Myocyte (in vitro differentiated cells): ENCODE measurements around the gene PTPN12. TPM values are rescaled to one million over a fixed set of nuclear protein-coding genes. Genes with fewer than 3 reads are reported as not detected.
A peak's percentile ranks its signal among the peaks of the same experiment; 100 is the strongest.

Source experiments
- DNase-seq: peaks from one replicate; pipeline ENCODE4 v3.0.0-alpha.2; 2012; ENCODE audit warnings: low read depth
- total RNA-seq: library from RNA; depleted of rRNA; stranded (reverse); fragments of >200 nt; gene quantifications from 2 replicates; pipeline ENCODE4 v1.2.3, GENCODE V29; 2014

Gene PTPN12
- total RNA-seq, 1 donor from 2014 or later = 48.9 TPM

DNA sequence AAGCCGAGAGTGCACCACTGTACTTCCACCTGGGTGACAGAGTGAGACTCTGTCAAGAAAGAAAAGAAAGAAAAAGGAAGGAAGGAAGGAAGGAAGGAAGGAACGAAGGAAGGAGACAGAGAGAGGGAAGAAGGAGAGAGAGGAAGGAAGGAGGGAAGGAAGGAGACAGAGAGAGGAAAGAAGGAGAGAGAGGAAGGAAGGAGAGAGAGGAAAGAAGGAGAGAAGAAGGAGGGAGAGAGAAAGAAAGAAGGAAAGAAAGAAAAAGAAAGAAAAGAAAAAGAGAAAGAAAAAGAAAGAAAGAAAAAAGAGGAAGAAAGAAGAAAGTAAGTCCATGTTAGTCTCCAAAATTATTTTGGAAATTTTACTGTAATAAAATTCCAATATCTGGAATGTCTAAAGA is 125.8 kb downstream of the PTPN12 start:
- no peak for DNase-seq

- peak; percentile 11 for DNase-seq
Measured at GRCh38 chr7:77664715-77665114, 127.6 kb downstream of the PTPN12 start.

GRCh38 chr7:77665161-77665560 is 128.1 kb downstream of the PTPN12 start:
- peak; percentile 73 for DNase-seq

- peak; percentile 15 for DNase-seq
Measured at GRCh38 chr7:77667459-77668086, 130.5 kb downstream of the PTPN12 start.

GRCh38 chr7:77674878-77675277 is 137.8 kb downstream of the PTPN12 start:
- no peak for DNase-seq

GRCh38 chr7:77679608-77680007 is 142.5 kb downstream of the PTPN12 start:
- DNase-seq = no peak

- DNase-seq = no peak
Measured at GRCh38 chr7:77680266-77680665, 143.2 kb downstream of the PTPN12 start.

DNA sequence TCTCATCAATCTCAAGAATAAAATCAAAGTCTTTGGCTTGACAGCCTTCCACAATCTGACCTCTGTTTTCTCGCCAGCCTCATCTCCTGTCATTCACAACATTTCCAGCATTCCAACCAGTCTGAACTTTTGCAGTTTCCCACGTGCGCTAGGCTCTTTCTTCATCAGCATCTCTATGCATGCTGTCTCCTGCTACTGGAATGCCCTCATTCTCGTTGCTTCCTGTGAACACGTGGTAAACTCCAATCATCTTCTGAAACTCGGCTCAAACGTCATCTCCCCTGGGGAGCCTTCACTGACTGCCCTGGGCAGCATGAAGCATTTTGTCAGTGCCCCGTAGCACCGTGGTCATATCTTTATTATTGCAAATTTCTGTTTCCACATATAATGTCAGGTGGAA is 146.9 kb downstream of the PTPN12 start:
- DNase-seq = no peak

DNA sequence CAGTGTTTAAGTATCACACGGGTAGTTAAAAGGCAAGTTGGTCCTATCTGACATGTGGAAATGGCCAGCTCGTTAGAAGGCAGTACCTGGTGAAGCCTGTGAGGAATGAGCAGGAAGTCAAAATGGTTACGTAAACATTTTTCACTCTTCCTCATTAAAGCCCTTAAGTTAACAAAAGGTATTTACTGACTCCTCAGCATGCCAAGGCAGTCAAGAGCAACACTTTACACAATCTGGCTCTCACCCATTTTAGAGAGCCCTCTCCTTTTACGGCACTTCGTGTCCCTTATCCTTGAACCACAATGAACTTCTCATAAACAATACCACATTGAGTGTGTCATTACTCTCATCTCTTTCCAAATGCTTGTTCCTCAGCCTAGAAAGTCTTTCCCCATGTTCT is 148.1 kb downstream of the PTPN12 start:
- no peak for DNase-seq

DNA sequence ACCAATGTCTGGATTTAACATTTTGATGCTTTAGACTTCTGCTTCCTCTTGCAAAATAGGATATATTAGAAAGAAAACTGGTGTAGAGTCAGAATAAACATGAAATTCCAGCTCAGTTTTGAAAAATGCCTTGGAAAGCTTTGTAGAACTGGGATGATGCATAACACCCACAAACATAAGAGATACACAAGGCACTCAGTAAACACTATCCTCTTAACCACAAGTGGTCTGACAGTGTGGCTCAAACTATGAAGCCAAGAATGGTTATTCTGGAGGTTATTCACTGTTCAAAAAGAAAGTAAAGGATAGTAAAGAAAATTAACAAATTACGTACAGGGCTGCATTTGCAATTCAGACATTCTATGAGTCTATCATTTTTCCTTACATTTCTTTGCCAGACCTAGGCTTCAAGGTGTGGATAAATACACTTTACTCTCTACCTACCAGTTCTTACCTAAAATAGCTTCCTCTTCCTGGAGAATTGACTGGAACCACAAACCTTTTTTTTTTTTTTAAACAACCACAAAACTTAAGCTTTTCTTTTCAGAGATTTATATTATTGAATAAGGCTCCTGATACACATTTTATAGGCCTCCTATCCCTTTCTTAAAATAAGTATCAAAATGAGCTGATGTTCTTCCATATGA is 150.1 kb downstream of the PTPN12 start:
- peak; percentile 42 for DNase-seq

GRCh38 chr7:77687747-77688144 is 150.7 kb downstream of the PTPN12 start:
- peak; percentile 48 for DNase-seq

Other genes starting within 250 kb of the PTPN12 start
- 12.2 and 16.6 TPM in 2 replicates for gene GSAP, start 120.9 kb upstream of the PTPN12 start, total RNA-seq
- gene RSBN1L, start 159.2 kb downstream of the PTPN12 start, total RNA-seq = 8.5 and 13.3 TPM in 2 replicates